SU-DHL-6 (cell line): ENCODE data around the gene CABP2.

Source experiments
- CTCF ChIP-seq: fragments of 200-600 bp; sonication (generic); IDR thresholded peaks from one replicate; pipeline ENCODE4 v1.5.1; 2017; ENCODE audit warnings: antibody characterized with exemption, mild to moderate bottlenecking, low read length, moderate library complexity; ENCODE audit not compliant: insufficient read depth, poor library complexity, severe bottlenecking
- EZH2phosphoT487 ChIP-seq: fragments of 200-600 bp; sonication (generic), shearing (Covaris generic); conservative IDR thresholded peaks from 2 replicates; pipeline ENCODE4 v1.6.1; 2018; ENCODE audit warnings: mild to moderate bottlenecking, antibody characterized with exemption, low read length, moderate library complexity, mixed read lengths

DNA sequence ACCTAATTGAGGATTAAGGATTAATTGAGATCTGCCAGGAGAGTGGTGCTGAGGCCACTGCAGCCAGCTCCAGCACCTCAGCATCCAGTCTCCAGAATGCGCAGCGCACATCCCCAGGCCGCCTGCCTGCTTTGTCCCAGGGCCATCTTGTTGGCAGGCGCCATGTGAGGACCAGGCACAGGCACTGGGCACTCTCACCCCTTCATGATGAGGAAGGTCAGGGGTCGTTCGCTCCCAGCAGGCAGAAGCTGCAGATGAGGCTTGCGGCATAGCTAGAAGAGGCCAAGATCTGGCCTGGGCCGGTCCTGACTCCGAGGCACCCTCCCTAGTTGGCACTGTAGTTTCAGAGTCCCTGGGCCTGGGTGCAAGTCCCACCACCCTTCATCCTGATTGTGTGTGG lies 6.4 kb downstream of the CABP2 start:
- no peak for TF ChIP-seq CTCF
- no peak for TF ChIP-seq EZH2phosphoT487
